Amniotic epithelial cell (primary cell): ENCODE results near the gene STPG4.
"Not testable (repeated sequence)": the region's sequence is repeated elsewhere in the genome, so short reads cannot be mapped to it uniquely, and the experiment has no call there.

Experiments used
- DNase-seq: peaks from one replicate; pipeline ENCODE4 v3.0.0-alpha.2; 2010; ENCODE audit warnings: low read depth

STPG4 gene, protein sequence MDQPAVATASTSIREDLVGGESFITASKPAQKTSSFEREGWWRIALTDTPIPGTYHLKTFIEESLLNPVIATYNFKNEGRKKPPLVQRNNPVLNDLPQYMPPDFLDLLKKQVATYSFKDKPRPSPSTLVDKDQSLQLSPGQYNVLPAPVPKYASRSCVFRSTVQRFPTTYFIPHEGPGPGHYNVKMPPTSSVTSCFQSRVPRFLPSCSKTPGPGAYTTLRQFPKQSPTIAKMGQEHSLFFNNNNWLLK

DNA sequence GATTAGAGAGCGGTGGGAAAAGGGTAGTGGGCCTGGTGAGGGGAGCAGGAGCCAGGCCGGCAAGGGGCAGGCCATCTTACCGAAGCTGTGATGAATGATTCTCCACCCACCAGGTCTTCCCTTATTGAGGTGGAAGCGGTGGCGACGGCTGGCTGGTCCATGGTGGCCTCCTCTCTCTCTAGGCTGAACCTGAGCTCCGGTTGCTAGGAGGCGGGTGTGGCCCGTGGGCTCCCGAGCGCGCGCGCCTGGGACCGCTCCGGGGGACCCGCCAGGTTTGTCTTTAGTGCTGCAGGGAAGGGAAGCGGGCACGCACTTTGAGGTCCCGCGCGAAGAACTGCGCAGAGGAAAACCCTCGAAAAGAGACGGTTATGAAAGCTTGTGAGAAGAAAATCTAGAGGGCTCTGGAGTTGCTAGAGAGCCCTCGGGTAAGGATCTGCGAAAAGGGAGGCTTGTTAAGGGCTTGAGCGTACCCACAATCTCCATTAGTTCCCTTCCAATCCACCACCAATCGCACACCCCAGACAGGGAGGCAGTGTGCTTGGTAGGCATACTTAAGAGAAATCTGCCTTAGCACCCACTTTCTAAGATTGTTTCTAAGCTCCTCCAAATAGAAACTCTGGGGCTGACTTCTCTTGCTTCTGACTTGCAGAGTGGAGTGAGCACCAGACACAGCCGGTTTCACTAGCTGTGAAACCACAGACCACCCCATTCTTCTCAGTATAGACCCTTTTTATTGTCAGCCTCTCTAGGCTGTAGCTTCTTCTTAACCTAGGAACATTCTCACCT, at the start of gene STPG4:
STPG4 (minus strand) TSS at position 218 of the 786 bp plus-strand sequence; CDS start at position 161, 57 bp downstream.
- no peak for DNase-seq

DNA sequence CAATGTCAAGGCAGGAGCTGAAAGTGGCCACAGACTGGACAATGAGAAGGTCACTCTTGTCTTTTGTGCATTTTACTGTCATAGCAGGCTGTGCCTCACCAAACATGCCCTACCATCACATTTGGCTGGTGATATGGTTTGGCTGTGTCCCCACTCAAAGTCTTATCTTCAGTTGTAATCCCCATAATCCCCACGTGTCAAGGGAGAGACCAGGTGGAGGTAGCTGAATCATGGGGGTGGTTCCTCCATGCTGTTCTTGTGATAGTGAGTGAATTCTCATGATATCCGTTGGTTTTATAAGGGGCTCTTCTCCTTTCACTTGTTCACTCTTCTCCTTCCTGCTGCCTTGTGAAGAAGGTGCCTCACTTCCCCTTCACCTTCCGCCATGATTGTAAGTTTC, 49.6 kb upstream of the STPG4 start:
- no peak for DNase-seq

DNA sequence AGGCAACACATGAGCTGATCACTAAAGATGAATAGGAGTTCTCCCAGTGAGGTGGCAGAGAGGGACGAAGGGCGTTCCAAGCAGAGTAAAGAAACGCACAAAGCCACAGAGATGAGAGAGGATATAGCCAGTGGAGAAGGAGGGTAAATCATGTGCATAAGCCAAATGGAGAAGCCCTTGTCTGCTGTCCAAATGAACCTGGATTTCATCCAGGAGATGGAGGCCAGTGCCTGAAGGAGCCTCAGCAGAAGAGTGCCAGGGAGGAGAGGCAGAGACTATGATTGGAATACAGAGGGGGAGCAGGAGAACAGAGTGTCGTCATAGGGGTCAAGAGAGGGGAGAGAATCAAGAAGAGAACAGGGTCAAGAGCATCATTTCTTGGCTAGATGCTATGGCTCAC, 48.9 kb upstream of the STPG4 start:
- no peak for DNase-seq

DNA sequence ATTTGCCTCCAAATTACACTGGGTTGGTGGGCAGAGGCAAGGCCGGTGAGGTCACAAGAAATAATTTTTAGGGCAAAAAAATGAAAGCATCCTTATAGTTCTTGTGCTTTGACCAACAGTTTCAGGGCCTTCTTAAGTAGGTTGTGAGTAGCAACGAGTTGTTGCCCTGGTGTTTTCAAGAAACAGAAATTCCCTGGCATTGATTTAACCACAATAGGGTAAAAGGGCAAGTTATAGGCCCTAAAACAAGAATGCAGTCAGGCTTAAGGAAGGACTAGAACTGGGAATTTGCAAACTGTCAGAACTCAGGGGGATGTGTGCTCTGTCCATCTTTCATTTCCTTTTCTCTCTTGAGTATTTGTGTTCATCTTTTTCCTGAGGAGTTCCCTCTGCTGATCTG, 46.1 kb upstream of the STPG4 start:
- peak; percentile 52 for DNase-seq

DNA sequence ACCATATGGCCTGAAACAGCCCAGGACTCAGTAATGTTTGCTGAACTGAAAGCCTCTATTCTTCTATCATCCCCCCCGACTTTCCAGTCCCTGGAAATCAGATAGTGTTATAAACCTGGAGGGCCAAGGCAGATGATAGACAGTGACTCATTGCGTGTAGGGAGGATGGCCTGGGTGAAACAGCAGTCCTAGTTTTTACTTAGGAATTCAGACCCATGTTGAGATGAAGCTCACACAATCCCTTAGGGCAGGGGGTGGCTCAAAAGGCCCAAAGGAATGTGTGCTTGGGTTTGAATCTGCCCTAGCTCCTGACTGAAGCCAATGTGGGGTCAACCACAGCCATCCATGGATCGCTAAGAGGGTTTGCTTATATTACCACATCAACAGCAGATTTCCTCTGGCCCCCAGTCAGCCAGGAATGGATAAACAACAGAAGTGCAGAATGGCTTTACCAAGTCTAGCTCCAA, 43.9 kb upstream of the STPG4 start:
- DNase-seq = peak; percentile 100

DNA sequence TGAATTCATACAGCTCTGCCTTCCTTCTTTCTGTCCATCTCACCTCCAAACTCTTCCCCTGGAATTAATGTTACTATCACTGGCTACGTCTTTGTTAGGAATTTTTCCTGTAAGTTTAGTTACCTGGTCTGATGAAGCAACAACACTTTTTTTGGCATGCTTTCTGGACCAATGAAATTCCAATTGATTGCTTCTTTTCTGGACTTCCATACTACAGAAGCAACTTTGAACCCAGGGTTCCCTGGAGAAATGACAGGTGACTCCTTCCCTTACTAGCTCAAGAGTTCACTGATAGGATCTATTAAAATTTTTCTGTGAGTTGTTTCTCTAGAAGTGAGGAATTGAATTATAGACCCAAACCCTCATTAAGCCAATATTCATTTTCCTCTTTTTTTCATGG, 41.4 kb upstream of the STPG4 start:
- no peak for DNase-seq

DNA sequence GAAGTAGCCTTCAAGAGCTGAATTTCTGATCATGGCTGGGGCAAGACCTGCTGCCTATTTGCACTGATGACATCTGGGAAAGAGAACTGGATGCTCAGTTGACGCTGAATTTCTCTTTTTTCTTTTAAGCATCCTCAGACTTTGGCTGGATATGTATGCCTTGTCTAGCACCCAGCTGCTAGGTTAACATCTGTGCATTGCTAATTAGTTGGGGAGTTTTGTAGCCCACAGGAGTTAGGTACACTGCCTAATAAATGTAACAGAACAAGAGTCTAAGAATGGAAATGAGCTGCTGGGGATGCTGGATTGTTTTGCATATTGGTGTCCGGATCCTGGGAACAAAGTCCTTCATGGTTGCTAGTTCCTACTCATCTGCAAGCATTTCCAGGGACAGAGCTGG, 40.9 kb upstream of the STPG4 start:
- no peak for DNase-seq

DNA sequence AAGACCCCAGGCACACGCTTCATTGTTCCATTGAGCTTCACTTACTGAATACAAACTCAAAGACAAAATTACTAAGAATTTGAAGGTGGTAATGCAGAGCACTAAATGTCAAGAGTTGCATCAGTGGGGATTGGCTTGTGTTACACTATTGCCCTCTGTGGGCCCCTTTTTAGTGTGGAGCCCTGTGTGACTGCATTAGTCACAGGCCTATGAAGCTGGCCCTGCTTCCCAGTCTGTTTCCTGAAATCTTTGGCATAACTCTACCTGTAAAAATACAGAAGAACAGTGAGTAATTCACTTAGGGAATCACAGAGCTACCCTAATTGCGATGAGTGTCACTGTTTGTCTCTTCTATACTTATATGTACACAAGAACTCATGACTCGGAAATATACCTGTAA, 40.0 kb upstream of the STPG4 start:
- no peak for DNase-seq

DNA sequence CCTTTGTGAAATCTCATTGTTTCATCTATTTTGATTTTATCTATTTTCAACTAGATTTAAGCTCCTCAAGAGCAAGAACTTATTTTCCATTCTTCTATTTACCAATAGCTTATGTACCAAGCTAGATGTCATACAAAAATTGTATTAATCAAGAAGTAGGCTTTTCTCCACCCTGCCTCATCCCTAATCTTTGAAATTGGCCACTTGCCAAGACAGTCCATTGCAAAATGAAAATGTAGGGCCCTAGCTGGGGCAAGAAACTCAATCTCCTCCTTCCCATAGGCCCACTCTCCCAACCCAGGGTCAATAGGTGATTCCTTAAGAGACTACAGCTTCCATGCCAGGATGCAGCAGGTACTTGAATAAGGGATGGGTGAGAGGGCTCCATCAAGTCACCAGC, 39.3 kb upstream of the STPG4 start:
- DNase-seq = no peak

DNA sequence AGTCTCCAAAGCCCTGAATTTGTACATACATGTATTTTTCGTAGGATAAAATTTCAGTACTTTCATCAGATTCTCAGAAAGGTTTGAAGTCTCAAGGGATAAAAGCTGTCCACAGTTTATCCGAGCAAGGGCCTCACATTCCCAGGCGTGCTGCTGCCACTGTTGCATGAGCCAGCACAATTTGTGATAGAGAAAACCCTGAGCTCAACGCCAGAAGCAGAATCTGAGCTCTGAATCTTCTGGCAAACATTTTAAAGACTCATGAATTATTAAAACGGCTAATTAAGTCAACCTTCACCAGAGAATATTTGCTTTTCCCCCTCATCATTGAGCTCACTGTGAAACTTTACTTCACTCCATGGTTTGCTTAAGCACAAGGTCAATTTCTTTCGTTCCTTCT, 38.5 kb upstream of the STPG4 start:
- DNase-seq = no peak

DNA sequence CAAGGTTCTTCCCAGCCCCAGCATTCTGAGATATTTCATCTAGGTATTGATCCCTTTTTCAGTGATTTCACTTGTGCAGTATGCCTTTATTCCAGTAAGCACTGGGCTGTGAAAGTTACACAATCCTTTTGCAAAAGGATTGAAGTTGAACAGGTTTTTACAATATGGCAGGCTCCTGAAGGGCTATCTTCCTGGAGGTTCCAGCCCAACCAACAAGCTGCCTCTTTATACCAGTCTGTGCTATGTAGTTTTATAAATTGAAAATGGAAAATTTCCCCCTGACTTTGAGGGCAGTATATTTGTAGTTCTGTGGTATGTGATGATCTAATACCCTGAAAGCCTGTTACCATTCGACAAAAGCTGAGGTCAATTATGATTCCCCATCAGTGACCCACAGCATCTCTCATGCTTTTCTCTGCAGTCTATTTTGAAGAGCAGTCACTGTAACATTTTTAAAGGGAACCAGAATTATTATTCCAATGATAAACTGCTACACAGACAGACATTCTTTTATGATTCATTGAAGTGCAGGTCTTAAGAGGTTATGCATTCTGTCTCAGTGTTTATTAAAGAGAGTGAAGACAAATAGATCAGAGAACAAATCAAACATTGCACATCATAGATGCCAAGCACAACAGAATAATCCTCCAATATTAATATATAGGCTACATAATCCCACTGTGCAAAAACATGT, 35.2 kb upstream of the STPG4 start:
- DNase-seq = peak; percentile 60

DNA sequence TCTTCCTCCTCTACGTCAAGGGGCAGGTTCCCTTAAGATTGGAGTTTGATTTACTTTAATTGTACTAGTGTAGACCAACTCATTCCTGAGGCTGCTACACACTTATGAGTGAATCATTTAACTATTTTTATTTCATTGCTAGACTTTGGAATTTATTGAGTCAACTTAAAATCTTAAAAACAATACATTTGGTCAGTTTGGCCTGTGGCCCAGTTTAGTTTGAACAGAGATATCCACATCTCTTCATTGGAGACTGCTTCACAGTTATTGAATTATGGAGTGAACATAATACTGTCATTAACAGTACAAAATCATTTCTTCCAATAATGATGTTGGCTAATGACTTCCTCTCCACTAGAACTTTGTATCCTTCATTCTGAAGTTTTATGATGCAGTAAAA, 34.5 kb upstream of the STPG4 start:
- DNase-seq = peak; percentile 86

DNA sequence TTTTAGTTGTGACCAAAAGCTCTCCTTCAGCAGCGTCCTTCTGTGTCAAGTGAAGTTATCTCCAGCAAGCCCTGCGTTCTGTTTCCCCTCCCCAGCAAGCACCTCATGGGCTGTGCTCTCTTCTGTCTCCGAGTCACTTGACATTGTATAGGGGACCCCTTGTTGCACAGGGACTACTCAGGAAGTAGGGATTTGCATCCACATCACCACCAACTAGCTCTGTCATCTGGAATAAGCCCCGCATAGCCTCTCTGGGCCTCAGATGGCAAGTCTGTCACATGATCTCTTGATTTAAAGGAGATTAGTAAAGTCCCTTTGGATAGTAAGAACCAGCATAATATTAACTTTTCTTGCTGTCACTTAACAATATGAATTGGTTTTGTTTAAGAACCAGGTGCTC, 32.0 kb upstream of the STPG4 start:
- DNase-seq = no peak

DNA sequence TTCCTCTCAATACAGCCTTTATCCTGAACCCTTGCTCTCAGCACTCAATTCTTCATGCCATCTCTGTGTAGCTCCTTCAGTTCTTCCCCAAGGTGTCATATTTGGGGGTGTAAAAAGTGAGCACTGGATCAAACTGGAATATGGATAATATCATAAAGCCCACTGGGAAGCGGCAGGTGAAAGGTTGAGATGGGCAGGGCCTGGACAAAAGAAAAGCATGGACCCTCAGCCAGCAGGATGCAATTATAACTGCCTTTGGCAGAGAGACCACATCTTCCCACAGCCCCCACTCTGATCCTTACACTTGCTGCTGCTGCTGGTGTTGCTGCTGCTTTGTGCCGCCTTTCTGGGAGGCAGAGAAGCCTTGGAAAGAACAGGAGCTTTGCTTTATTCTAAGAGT, 31.2 kb upstream of the STPG4 start:
- no peak for DNase-seq

DNA sequence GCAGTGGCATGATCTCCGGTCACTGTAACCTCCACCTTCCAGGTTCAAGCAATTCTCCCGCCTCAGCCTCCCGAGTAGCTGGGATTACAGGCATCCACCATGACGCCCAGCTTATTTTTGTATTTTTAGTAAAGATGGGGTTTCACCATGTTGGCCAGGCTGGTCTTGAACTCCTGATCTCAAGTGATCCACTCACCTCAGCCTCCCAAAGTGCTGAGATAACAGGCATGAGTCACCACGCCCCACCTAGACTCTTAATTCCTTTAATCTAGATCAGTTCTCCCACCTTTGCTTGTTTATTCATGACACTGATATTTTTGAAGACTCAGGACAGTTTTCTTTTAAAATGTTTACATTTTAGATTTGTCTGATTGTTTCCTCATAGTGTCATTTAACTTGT, 30.0 kb upstream of the STPG4 start:
- not testable (repeated sequence) for DNase-seq

DNA sequence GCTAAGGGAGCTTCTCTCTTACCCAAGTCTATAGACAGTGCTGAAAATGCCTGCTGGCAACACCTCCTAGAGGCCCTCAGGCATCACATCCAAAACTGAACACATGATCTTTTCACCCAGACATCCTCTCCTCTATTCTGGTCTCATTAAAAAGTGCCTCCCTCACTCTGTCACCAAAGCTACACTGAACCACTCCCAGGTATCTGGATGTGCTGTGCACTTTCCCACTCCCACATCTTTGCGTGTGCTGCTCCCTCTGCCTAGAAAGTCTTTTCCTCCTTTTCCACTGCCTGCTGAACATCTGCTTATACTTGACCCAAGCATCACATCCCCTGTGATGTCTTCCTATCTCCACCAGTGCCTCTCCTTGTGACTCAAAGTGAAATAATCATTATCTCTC, 26.1 kb upstream of the STPG4 start:
- no peak for DNase-seq

DNA sequence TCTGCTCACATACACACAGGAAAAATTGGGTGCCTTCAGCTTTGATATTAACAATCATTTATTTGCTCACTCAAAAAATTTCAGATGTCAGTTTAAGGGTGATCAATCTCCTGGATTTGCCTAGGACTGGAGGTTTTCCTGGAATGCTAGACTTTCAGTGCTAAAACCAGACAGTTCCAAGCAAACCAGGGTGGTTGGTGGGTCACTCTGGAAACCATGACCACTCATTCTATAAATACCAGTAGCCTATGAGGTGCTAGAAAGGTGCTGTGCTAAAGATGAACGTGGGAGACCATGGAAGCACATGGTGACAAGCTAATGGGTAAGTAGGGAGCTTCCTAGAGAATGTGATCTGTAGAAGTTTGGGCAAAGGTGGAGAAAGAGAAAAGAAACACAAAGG, 25.4 kb upstream of the STPG4 start:
- DNase-seq = no peak

DNA sequence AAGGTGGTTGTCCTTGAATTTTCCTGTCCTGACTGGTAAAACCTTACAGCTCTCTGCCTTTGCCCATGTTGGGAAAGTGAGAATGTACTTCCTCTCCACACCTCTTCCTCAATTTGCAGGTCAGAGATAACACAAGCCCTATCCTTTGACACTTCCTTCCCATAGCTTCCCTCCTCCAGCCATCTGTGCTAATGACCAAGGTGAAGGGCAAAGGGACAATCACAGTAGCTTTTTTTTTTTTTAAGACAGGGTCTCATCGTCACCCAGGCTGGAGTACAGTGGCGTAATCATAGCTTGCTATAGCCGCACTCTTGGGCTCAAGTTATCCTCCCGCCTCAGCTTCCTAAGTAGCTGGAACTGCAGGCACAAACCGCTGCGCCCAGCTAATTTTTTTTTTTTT, 24.3 kb upstream of the STPG4 start:
- DNase-seq = no peak

DNA sequence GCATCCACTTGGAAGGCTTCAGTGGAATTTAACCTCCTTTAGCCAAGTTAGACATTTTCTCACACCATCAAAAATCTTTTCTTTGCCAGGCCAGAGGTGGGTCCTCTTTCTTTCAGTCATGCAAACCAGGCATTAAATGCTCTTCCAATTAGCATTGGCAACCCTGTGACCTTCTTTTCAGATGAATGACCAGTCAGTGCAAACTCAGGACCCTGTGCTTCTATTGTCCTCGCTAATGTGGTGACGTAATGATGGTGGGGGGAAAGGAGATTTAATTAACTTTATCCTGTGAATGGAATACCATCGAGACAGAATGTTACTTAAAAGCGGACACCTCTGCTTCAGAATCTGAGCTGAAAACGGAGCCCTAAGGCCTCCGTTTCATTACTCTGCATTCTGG, 23.2 kb upstream of the STPG4 start:
- DNase-seq = no peak

DNA sequence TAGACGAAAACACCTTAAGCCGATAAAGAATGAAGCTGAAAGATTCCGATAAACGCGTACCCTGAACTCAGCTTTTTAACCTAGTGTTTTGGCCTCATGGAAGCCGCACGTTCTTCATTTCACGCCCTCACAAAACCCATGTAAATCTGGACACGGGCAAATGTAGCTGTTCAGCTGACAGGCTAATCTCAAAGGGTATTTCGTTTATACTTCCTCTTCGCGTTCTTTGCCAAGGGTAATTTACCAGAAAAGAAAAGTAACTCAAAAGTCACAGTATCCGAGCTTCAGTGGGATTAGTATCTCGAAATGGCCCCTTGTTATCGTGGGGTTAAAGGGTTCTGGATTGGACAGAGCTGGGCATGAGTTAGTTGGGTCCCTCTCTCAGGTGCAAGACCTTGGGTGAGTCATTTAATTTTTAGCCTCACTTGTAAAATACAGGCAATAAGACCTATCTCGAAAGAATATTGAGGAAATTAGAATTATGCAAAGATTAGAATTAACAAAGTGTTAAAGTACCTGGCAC, 22.0 kb upstream of the STPG4 start:
- no peak for DNase-seq

DNA sequence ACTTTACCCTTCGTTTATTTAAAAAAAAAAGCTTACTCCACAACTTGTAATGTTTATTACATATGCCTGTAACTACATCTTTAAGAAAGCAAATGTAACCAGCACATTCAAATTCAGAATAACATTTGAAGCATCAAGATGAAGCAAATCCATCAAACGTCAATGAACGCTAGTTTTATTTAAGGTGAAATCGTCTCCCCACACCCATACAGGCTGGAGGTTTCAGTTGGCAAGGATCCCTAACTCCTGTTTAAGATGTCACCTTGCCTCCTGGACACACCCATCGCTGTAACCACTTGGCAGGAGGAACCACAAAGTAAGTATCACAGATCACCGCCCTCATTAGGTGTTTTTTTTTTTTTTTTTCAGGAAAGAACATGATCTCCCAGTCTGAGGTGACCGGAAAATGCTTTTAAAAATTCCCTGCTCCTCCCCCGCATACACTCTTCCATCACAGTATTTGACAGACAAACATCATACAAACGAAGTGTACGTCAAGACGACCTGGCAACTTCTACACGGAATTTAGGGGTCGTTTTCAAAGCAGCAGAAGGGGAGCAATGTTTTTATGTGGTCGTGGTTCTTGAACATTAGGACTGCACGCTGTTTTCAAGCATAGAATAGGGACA, 19.7 kb upstream of the STPG4 start:
- peak; percentile 50 for DNase-seq

DNA sequence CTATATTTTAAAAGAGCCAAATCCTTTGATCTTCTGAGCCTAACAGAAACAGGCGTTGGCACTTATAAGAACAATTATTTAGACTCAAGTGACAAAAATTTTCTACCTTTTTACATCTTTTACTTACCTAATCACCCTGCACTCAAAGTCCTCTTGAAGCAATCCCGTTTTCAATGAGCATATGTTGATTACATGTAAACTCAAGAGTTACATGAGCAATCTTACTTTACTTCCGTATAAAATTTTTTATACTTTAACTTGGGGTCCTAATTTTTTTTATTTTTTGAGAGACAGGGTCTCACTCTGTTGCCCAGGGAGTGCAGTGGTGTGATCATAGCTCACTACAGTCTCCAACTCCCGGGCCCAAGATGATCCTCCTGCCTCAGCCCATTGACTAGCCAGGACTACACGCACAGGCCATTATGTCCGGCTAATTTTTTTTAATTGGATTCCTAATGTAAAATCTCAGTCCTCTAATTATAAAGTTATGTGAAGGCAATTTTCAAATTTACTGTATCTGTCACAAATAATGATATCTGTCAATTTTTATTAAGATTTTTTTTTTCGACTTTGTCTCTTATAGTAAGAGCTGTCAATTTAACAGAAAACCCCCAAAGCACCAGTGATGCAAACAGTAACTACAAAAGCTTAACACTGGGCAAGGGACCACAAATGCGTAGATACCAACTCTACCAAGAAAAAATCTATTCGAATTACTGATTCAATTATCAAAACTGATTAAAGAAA, 19.1 kb upstream of the STPG4 start:
- no peak for DNase-seq
